ENCODE measurements around the gene KCNQ1OT1.

KCNQ1OT1 gene

GRCh38 chr11:2566223-2567025, 133.4 kb downstream of the KCNQ1OT1 start:
- DNase-seq: no peak

GRCh38 chr11:2565447-2566222, 134.2 kb downstream of the KCNQ1OT1 start:
- DNase-seq: no peak

GRCh38 chr11:2564588-2565425, 135.0 kb downstream of the KCNQ1OT1 start:
- DNase-seq: no peak

- DNase-seq: no peak
Observed at GRCh38 chr11:2564008-2564530, 135.7 kb downstream of the KCNQ1OT1 start.

- no peak for DNase-seq
Observed at GRCh38 chr11:2563213-2564007, 136.4 kb downstream of the KCNQ1OT1 start.

- no peak for DNase-seq
Observed at GRCh38 chr11:2562890-2563212, 136.9 kb downstream of the KCNQ1OT1 start.

GRCh38 chr11:2561696-2562581, 137.9 kb downstream of the KCNQ1OT1 start:
- DNase-seq: no peak

- DNase-seq: no peak
Observed at GRCh38 chr11:2559527-2560311, 140.1 kb downstream of the KCNQ1OT1 start.

- no peak for DNase-seq
Observed at GRCh38 chr11:2558861-2559526, 140.8 kb downstream of the KCNQ1OT1 start.

GRCh38 chr11:2558397-2558796, 141.4 kb downstream of the KCNQ1OT1 start:
- DNase-seq: no peak
